HepG2 (cell line): ENCODE results near the gene STARD8.

Experiments used
- EP300 ChIP-seq, 3 experiments: sonication (generic) in 1 of 3; formaldehyde crosslinking in 1 of 3; IDR thresholded peaks; 2 replicates each; pipeline versions ENCODE4 v1.5.1 to v1.6.1; 2011 to 2020; ENCODE audit warnings: low read depth in 2 of 3, low read length in 2 of 3, borderline replicate concordance in 1 of 3, improper control_type of control experiment in 1 of 3, mild to moderate bottlenecking in 1 of 3, missing genetic modification reagents in 1 of 3, moderate library complexity in 1 of 3
- EZH2 ChIP-seq: conservative IDR thresholded peaks from 2 replicates; pipeline ENCODE4 v1.6.1; 2012; ENCODE audit warnings: mild to moderate bottlenecking, low read depth, low read length, moderate library complexity
- GATAD2A ChIP-seq: IDR thresholded peaks from 2 replicates; pipeline ENCODE4 v1.6.1; 2016
- HOXD1 ChIP-seq: sonication (generic); formaldehyde crosslinking; IDR thresholded peaks from 2 replicates; pipeline ENCODE4 v1.5.0; 2020; ENCODE audit warnings: missing genetic modification reagents
- NFE2L1 ChIP-seq: sonication (generic); formaldehyde crosslinking; IDR thresholded peaks from 2 replicates; pipeline ENCODE4 v1.4.0; 2020; ENCODE audit warnings: missing genetic modification reagents, mild to moderate bottlenecking, borderline replicate concordance
- RFX1 ChIP-seq: fragments of 450-650 bp; IDR thresholded peaks from 2 replicates; pipeline ENCODE4 v1.6.1; 2017
- SMAD3 ChIP-seq: sonication (generic); formaldehyde crosslinking; IDR thresholded peaks from 2 replicates; pipeline ENCODE4 v1.4.0; 2020; ENCODE audit warnings: missing genetic modification reagents
- TCF12 ChIP-seq, 2 experiments: fragments of 450-650 bp in 1 of 2; sonication (generic) in 1 of 2; formaldehyde crosslinking in 1 of 2; IDR thresholded peaks; 2 replicates each; pipeline versions ENCODE4 v1.6.1 to v1.8.0; 2017 to 2022; ENCODE audit warnings: antibody characterized with exemption in 1 of 2, mild to moderate bottlenecking in 1 of 2, missing genetic modification reagents in 1 of 2, moderate library complexity in 1 of 2
- ZFP41 ChIP-seq: sonication (generic); formaldehyde crosslinking; IDR thresholded peaks from 2 replicates; pipeline ENCODE4 v1.4.0; 2020; ENCODE audit warnings: mild to moderate bottlenecking, missing genetic modification reagents, borderline replicate concordance
- ZNF274 ChIP-seq: sonication (generic); formaldehyde crosslinking; IDR thresholded peaks from 2 replicates; pipeline ENCODE4 v1.5.1; 2020; ENCODE audit warnings: mild to moderate bottlenecking, missing genetic modification reagents
- TF ChIP-seq, protein P1 (sequence below): sonication (generic); formaldehyde crosslinking; IDR thresholded peaks from 2 replicates; pipeline ENCODE4 v1.4.0; 2020; ENCODE audit warnings: missing genetic modification reagents, mild to moderate bottlenecking, borderline replicate concordance
- TF ChIP-seq, protein P2 (sequence below): sonication (generic); formaldehyde crosslinking; IDR thresholded peaks from 2 replicates; pipeline ENCODE4 v1.5.0; 2020; ENCODE audit warnings: mild to moderate bottlenecking, missing genetic modification reagents, moderate library complexity
- TF ChIP-seq, protein P3 (sequence below): sonication (generic); formaldehyde crosslinking; IDR thresholded peaks from 2 replicates; pipeline ENCODE4 v1.8.0; 2022; ENCODE audit warnings: mild to moderate bottlenecking, missing genetic modification reagents; ENCODE audit not compliant: insufficient replicate concordance
- TF ChIP-seq, protein P4 (sequence below), 2 experiments: IDR thresholded peaks; 2 replicates each; pipeline ENCODE4 v1.6.1; 2011 to 2012; ENCODE audit warnings: low read length in 2 of 2, borderline replicate concordance in 1 of 2, low read depth in 1 of 2, mild to moderate bottlenecking in 1 of 2, moderate library complexity in 1 of 2

DNA sequence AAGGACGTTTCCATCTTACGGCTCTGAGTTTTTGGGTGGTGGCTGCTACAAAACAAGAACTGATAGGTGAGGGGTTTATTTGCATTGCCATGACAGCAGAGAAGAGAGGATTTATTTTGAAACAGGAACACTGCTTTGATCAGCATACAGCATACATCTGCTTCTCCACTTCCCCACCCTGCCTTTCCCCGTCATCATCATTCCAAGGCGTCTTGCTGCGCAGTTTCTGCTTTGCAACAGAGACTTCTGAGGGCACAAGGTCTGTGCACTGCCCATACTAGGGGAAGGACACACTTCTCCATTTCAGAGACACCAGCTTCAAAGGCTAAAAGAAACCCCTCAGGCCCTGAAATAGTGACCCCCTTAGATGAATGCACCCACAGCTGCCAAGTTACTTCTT, 19.1 kb downstream of the STARD8 start:
- TF ChIP-seq, protein P1, sequence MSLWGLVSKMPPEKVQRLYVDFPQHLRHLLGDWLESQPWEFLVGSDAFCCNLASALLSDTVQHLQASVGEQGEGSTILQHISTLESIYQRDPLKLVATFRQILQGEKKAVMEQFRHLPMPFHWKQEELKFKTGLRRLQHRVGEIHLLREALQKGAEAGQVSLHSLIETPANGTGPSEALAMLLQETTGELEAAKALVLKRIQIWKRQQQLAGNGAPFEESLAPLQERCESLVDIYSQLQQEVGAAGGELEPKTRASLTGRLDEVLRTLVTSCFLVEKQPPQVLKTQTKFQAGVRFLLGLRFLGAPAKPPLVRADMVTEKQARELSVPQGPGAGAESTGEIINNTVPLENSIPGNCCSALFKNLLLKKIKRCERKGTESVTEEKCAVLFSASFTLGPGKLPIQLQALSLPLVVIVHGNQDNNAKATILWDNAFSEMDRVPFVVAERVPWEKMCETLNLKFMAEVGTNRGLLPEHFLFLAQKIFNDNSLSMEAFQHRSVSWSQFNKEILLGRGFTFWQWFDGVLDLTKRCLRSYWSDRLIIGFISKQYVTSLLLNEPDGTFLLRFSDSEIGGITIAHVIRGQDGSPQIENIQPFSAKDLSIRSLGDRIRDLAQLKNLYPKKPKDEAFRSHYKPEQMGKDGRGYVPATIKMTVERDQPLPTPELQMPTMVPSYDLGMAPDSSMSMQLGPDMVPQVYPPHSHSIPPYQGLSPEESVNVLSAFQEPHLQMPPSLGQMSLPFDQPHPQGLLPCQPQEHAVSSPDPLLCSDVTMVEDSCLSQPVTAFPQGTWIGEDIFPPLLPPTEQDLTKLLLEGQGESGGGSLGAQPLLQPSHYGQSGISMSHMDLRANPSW (CRISPR knock-in tag): no peak
- TF ChIP-seq ZNF274: no peak
- TF ChIP-seq, protein P2, sequence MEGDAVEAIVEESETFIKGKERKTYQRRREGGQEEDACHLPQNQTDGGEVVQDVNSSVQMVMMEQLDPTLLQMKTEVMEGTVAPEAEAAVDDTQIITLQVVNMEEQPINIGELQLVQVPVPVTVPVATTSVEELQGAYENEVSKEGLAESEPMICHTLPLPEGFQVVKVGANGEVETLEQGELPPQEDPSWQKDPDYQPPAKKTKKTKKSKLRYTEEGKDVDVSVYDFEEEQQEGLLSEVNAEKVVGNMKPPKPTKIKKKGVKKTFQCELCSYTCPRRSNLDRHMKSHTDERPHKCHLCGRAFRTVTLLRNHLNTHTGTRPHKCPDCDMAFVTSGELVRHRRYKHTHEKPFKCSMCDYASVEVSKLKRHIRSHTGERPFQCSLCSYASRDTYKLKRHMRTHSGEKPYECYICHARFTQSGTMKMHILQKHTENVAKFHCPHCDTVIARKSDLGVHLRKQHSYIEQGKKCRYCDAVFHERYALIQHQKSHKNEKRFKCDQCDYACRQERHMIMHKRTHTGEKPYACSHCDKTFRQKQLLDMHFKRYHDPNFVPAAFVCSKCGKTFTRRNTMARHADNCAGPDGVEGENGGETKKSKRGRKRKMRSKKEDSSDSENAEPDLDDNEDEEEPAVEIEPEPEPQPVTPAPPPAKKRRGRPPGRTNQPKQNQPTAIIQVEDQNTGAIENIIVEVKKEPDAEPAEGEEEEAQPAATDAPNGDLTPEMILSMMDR (CRISPR knock-in tag): no peak
- TF ChIP-seq TCF12 (IDR thresholded peaks at IDR 0.05): no peak
- no peak for TF ChIP-seq TCF12 (CRISPR knock-in tag; IDR thresholded peaks at IDR 0.05)
- TF ChIP-seq EZH2: no peak
- TF ChIP-seq GATAD2A (CRISPR knock-in tag): no peak
- no peak for TF ChIP-seq EP300 (IDR thresholded peaks at IDR 0.05; ENCODE audit: low read depth in 2 of 2, low read length in 2 of 2)
- TF ChIP-seq EP300 (CRISPR knock-in tag; IDR thresholded peaks at IDR 0.05; ENCODE audit: borderline replicate concordance): no peak
- TF ChIP-seq RFX1: no peak
- TF ChIP-seq ZFP41 (CRISPR knock-in tag): no peak
- TF ChIP-seq SMAD3 (CRISPR knock-in tag): no peak
- TF ChIP-seq NFE2L1 (CRISPR knock-in tag): no peak
- TF ChIP-seq HOXD1: no peak
- TF ChIP-seq, protein P3, sequence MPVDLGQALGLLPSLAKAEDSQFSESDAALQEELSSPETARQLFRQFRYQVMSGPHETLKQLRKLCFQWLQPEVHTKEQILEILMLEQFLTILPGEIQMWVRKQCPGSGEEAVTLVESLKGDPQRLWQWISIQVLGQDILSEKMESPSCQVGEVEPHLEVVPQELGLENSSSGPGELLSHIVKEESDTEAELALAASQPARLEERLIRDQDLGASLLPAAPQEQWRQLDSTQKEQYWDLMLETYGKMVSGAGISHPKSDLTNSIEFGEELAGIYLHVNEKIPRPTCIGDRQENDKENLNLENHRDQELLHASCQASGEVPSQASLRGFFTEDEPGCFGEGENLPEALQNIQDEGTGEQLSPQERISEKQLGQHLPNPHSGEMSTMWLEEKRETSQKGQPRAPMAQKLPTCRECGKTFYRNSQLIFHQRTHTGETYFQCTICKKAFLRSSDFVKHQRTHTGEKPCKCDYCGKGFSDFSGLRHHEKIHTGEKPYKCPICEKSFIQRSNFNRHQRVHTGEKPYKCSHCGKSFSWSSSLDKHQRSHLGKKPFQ (CRISPR knock-in tag): no peak
- TF ChIP-seq, protein P4, sequence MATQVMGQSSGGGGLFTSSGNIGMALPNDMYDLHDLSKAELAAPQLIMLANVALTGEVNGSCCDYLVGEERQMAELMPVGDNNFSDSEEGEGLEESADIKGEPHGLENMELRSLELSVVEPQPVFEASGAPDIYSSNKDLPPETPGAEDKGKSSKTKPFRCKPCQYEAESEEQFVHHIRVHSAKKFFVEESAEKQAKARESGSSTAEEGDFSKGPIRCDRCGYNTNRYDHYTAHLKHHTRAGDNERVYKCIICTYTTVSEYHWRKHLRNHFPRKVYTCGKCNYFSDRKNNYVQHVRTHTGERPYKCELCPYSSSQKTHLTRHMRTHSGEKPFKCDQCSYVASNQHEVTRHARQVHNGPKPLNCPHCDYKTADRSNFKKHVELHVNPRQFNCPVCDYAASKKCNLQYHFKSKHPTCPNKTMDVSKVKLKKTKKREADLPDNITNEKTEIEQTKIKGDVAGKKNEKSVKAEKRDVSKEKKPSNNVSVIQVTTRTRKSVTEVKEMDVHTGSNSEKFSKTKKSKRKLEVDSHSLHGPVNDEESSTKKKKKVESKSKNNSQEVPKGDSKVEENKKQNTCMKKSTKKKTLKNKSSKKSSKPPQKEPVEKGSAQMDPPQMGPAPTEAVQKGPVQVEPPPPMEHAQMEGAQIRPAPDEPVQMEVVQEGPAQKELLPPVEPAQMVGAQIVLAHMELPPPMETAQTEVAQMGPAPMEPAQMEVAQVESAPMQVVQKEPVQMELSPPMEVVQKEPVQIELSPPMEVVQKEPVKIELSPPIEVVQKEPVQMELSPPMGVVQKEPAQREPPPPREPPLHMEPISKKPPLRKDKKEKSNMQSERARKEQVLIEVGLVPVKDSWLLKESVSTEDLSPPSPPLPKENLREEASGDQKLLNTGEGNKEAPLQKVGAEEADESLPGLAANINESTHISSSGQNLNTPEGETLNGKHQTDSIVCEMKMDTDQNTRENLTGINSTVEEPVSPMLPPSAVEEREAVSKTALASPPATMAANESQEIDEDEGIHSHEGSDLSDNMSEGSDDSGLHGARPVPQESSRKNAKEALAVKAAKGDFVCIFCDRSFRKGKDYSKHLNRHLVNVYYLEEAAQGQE (IDR thresholded peaks at IDR 0.05; ENCODE audit: borderline replicate concordance in 1 of 2, low read depth in 1 of 2, low read length in 2 of 2): no peak
